Astrocyte (in vitro differentiated cells and primary cell): ENCODE measurements around the gene ENPP4. TPM values are rescaled to one million over a fixed set of nuclear protein-coding genes. Genes with fewer than 3 reads are reported as not detected.

ENCODE experiments used
- DNase-seq: peaks from one replicate; pipeline ENCODE4 v3.0.0-alpha.2; 2010; ENCODE audit warnings: low read depth
- FAIRE-seq: peaks from 2 replicates; lab custom pipeline; 2011; peaks lifted over from hg19 to GRCh38; lab: Jason Lieb, UNC
- H2AFZ ChIP-seq: 2 replicates; pipeline ENCODE4 v1.6.0; 2012; ENCODE audit warnings: low read depth, low read length, inconsistent platforms
- H3K27ac ChIP-seq: 2 replicates; pipeline ENCODE4 v1.5.1; 2011; ENCODE audit warnings: low read depth, low read length, inconsistent platforms
- H3K27me3 ChIP-seq: 2 replicates; pipeline ENCODE4 v1.6.0; 2011; ENCODE audit warnings: low read length, inconsistent platforms; ENCODE audit not compliant: insufficient read depth
- H3K36me3 ChIP-seq: 2 replicates; pipeline ENCODE4 v1.5.1; 2011; ENCODE audit warnings: low read length, inconsistent platforms; ENCODE audit not compliant: insufficient read depth
- H3K4me1 ChIP-seq: 2 replicates; pipeline ENCODE4 v1.5.1; 2011; ENCODE audit warnings: low read length, inconsistent platforms; ENCODE audit not compliant: insufficient read depth
- H3K4me2 ChIP-seq: 2 replicates; pipeline ENCODE4 v1.6.0; 2012; ENCODE audit warnings: low read length, inconsistent platforms
- H3K4me3 ChIP-seq: 2 replicates; pipeline ENCODE4 v1.5.1; 2011; ENCODE audit warnings: low read depth, mild to moderate bottlenecking, low read length, inconsistent platforms; ENCODE audit not compliant: insufficient read depth
- H3K79me2 ChIP-seq: 2 replicates; pipeline ENCODE4 v1.6.0; 2012; ENCODE audit warnings: mild to moderate bottlenecking, low read length, inconsistent platforms; ENCODE audit not compliant: insufficient read depth
- H3K9ac ChIP-seq: 2 replicates; pipeline ENCODE4 v1.6.0; 2012; ENCODE audit warnings: mild to moderate bottlenecking, low read length, inconsistent platforms
- H3K9me3 ChIP-seq: 2 replicates; pipeline ENCODE4 v1.5.1; 2012; ENCODE audit warnings: low read depth, mild to moderate bottlenecking, low read length, inconsistent platforms; ENCODE audit not compliant: insufficient read depth
- H4K20me1 ChIP-seq: 2 replicates; pipeline ENCODE4 v1.6.0; 2012; ENCODE audit warnings: low read length, inconsistent platforms; ENCODE audit not compliant: insufficient read depth
- H3K27ac Mint-ChIP-seq: one replicate; pipeline ENCODE4 v1.8.0; 2021; ENCODE audit warnings: mild to moderate bottlenecking, mixed read lengths; ENCODE audit not compliant: unreplicated experiment
- H3K27me3 Mint-ChIP-seq: one replicate; pipeline ENCODE4 v1.8.0; 2021; ENCODE audit warnings: low read depth, mixed read lengths; ENCODE audit not compliant: unreplicated experiment
- H3K36me3 Mint-ChIP-seq: one replicate; pipeline ENCODE4 v1.8.0; 2021; ENCODE audit warnings: low read depth, mixed read lengths; ENCODE audit not compliant: unreplicated experiment
- H3K4me1 Mint-ChIP-seq: one replicate; pipeline ENCODE4 v1.8.0; 2021; ENCODE audit warnings: low read depth, mixed read lengths; ENCODE audit not compliant: unreplicated experiment
- H3K4me3 Mint-ChIP-seq: one replicate; pipeline ENCODE4 v1.8.0; 2021; ENCODE audit warnings: mild to moderate bottlenecking, moderate library complexity, mixed read lengths; ENCODE audit not compliant: unreplicated experiment
- H3K9me3 Mint-ChIP-seq: one replicate; pipeline ENCODE4 v1.8.0; 2021; ENCODE audit warnings: mild to moderate bottlenecking, mixed read lengths; ENCODE audit not compliant: unreplicated experiment
- EZH2 ChIP-seq: IDR thresholded peaks from 2 replicates; pipeline ENCODE4 v1.6.1; 2012; ENCODE audit warnings: mild to moderate bottlenecking, low read length, inconsistent platforms; ENCODE audit not compliant: insufficient read depth
- total RNA-seq: library from RNA; stranded (reverse); gene quantifications from 2 replicates; pipeline ENCODE4 v1.2.1, GENCODE V29; 2021
- TF ChIP-seq, protein P1 (sequence below): IDR thresholded peaks from 2 replicates; pipeline ENCODE4 v1.5.1; 2011; ENCODE audit warnings: low read depth, mild to moderate bottlenecking, inconsistent platforms, low read length, moderate library complexity; ENCODE audit not compliant: insufficient read depth

Gene ENPP4
- total RNA-seq, 1 donor from 2014 or later = 5.7 TPM

DNA sequence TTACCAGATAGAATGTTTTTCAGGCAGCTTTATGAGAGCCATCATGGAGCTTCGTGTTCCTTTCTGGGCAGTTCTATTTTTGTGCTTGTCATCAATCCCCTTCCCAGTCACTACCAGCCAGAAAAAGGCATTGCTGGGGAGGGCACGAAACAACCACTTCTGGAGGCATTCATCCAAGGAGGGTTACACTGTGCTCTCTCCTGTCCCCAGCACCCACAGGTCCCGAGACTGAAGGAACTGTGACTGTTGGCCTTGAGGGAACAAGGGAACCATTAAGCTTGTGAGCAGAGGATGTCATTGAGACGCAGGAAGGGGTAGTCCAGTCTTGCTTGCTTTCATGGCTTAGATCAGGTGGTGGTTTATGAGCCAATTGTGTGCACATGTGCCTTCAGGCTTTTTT is 61.1 kb downstream of the ENPP4 start:
- Mint-ChIP-seq H3K36me3 (no peaks in the 10 kb centered on the region), H3K9me3 (no peaks in the 10 kb centered on the region), H3K27me3 (no peaks in the 10 kb centered on the region), H3K27ac (no peak overlapping the region), H3K4me3 (no peak overlapping the region), H3K4me1 (peaks cover 10% of the 10 kb centered on the region)
- no peaks in the 10 kb centered on the region for H3K9me3 ChIP-seq
- no peaks in the 10 kb centered on the region for H3K36me3 ChIP-seq
- no peaks in the 10 kb centered on the region for H4K20me1 ChIP-seq
- H3K4me2 ChIP-seq = no peak overlapping the region
- DNase-seq (no peak), FAIRE-seq (no peak)
- no peaks in the 10 kb centered on the region for H3K27me3 ChIP-seq
- H3K4me3 ChIP-seq = no peak overlapping the region
- no peak for TF ChIP-seq EZH2
- TF ChIP-seq, protein P1, sequence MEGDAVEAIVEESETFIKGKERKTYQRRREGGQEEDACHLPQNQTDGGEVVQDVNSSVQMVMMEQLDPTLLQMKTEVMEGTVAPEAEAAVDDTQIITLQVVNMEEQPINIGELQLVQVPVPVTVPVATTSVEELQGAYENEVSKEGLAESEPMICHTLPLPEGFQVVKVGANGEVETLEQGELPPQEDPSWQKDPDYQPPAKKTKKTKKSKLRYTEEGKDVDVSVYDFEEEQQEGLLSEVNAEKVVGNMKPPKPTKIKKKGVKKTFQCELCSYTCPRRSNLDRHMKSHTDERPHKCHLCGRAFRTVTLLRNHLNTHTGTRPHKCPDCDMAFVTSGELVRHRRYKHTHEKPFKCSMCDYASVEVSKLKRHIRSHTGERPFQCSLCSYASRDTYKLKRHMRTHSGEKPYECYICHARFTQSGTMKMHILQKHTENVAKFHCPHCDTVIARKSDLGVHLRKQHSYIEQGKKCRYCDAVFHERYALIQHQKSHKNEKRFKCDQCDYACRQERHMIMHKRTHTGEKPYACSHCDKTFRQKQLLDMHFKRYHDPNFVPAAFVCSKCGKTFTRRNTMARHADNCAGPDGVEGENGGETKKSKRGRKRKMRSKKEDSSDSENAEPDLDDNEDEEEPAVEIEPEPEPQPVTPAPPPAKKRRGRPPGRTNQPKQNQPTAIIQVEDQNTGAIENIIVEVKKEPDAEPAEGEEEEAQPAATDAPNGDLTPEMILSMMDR = no peak
- peaks cover 3% of the 10 kb centered on the region for H3K4me1 ChIP-seq
- no peak overlapping the region for H3K9ac ChIP-seq
- H2AFZ ChIP-seq = no peak overlapping the region
- H3K27ac ChIP-seq = no peak overlapping the region
- no peaks in the 10 kb centered on the region for H3K79me2 ChIP-seq

DNA sequence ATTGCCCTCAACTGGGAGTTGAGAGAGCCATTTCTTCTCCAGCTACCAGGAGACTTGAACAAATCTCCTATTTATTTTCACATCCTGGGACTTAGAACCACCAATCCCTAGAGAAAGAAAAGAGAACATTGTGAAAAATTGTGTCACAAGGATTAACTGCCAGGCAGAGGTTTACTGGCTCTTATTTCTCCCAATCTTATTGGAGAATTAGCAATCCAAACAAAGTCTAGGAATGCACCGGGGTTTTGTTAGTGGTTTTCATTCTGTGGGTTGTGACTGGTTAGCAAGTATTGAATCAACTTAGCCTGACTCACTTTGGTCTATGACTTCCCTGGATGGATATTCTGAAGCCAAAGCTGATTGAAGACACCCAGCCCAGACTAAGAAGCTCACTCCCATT is 62.2 kb downstream of the ENPP4 start:
- Mint-ChIP-seq H3K27ac (no peak overlapping the region), H3K36me3 (no peaks in the 10 kb centered on the region), H3K4me1 (peaks cover 10% of the 10 kb centered on the region), H3K9me3 (no peaks in the 10 kb centered on the region), H3K27me3 (no peaks in the 10 kb centered on the region), H3K4me3 (no peak overlapping the region)
- peaks cover 3% of the 10 kb centered on the region for H3K4me1 ChIP-seq
- no peak overlapping the region for H3K4me3 ChIP-seq
- TF ChIP-seq EZH2 = no peak
- TF ChIP-seq, protein P1 = no peak
- DNase-seq (peak; percentile 93), FAIRE-seq (peak; percentile 97)
- no peaks in the 10 kb centered on the region for H3K79me2 ChIP-seq
- no peaks in the 10 kb centered on the region for H3K9me3 ChIP-seq
- no peaks in the 10 kb centered on the region for H4K20me1 ChIP-seq
- H2AFZ ChIP-seq = no peak overlapping the region
- H3K36me3 ChIP-seq = no peaks in the 10 kb centered on the region
- H3K4me2 ChIP-seq = peak overlapping the region; percentile 15
- H3K27me3 ChIP-seq = no peaks in the 10 kb centered on the region
- no peak overlapping the region for H3K9ac ChIP-seq
- no peak overlapping the region for H3K27ac ChIP-seq

Other genes starting within 250 kb of the ENPP4 start
- gene CLIC5, start 114.1 kb upstream of the ENPP4 start, total RNA-seq = 0.14 and 0.32 TPM in 2 replicates
- gene ENPP5, start 41.0 kb downstream of the ENPP4 start, total RNA-seq = 1.4 and 1.8 TPM in 2 replicates